AG10803 (cell line): ENCODE measurements around the gene SLC12A2.

Experiments used
- DNase-seq: peaks from one replicate; pipeline ENCODE4 v3.0.0; 2010; ENCODE audit warnings: low read depth
- H3K4me3 ChIP-seq: 2 replicates; pipeline ENCODE4 v1.5.1; 2011; ENCODE audit warnings: mild to moderate bottlenecking, low read length, control low read depth
- TF ChIP-seq, protein P1 (sequence below): conservative IDR thresholded peaks from 2 replicates; pipeline ENCODE4 v1.5.1; 2011; ENCODE audit warnings: mild to moderate bottlenecking, low read length, control low read depth, inconsistent platforms

The SLC12A2 gene

DNA sequence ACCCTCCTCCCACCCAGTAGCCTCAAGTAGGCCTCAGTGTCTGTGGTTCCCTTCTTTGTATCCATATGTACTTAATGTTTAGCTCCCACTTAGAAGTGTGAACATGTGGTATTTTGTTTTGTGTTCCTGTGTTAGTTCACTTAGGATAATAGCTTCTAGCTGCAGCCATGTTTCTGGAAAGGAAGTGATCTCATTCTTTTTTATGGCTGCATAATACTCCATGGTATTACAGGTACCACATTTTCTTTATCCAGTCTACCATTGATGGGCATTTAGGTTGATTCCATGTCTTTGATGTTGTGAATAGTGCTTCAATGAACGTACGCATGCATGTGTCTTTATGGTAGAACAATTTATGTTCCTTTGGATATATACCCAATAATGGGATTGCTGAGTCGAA, 74.8 kb downstream of the SLC12A2 start:
- no peak overlapping the region for H3K4me3 ChIP-seq
- no peak for DNase-seq
- TF ChIP-seq, protein P1, sequence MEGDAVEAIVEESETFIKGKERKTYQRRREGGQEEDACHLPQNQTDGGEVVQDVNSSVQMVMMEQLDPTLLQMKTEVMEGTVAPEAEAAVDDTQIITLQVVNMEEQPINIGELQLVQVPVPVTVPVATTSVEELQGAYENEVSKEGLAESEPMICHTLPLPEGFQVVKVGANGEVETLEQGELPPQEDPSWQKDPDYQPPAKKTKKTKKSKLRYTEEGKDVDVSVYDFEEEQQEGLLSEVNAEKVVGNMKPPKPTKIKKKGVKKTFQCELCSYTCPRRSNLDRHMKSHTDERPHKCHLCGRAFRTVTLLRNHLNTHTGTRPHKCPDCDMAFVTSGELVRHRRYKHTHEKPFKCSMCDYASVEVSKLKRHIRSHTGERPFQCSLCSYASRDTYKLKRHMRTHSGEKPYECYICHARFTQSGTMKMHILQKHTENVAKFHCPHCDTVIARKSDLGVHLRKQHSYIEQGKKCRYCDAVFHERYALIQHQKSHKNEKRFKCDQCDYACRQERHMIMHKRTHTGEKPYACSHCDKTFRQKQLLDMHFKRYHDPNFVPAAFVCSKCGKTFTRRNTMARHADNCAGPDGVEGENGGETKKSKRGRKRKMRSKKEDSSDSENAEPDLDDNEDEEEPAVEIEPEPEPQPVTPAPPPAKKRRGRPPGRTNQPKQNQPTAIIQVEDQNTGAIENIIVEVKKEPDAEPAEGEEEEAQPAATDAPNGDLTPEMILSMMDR: no peak

DNA sequence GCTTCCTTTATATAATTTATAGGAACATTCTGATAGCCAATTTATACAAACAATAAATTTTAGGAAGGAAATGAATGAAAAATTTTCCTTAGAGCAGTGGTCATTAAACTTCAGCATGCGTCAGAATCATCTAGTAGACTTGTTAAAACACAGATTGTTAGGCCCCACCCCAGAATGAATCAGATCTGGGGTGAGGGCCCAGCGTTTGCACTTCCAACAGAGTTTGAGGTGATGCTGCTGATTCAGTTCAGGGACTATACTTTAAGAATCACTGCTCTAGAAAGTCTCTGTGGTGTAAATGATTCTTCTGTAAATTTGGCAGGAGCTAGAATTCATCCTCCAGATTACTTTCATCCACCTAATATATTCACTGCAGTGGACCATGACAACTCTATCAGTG, 80.4 kb downstream of the SLC12A2 start:
- TF ChIP-seq, protein P1: no peak
- no peak overlapping the region for H3K4me3 ChIP-seq
- DNase-seq: no peak

DNA sequence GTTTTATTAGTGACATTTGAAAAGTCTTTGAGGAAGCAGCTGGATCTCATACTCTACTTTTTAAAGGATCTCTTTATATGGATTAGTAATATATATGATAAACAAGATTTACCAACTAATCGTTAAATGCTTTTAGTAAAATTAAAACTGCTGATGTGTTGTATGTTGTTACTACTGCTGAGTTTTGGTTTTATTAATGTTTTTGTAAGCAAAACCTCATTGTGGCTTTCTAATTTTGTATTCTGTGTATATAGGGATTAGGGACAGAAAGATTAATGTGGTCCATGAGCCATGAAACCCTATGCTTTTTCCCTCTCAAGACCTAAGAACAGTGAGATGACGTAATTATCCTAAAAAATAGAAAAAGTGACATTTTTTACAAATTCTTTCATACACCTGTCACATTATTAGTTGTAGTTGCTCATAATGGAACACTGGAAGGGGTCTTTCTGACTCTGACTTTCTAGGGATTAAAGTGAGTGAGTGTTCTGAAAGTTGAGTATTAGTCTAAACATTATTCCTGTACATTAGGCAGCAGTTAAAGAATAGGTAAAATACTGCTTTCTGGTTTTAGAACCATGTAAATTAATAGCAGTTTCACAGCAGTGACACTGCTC, 85.9 kb downstream of the SLC12A2 start:
- TF ChIP-seq, protein P1: no peak
- H3K4me3 ChIP-seq: no peak overlapping the region
- DNase-seq: no peak

DNA sequence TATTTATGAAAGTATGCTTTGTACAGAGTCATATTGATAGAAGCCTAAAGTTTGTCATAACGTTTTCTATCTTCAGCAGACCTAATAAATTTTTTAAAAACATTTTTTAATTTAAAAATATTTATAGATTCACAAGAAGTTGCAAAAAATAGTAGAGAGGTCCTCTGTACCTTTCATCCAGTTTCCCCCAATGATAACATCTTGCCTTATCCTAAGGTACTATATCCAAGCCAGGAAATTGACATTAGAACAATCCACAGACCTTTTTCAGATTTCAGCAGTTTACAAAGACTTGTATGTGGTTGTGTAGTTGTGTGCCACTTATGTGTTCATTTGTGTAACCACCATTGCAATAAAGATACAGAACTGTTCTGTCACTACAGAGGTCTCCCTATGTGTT, 88.5 kb downstream of the SLC12A2 start:
- no peak for DNase-seq
- H3K4me3 ChIP-seq: no peak overlapping the region
- TF ChIP-seq, protein P1: no peak

DNA sequence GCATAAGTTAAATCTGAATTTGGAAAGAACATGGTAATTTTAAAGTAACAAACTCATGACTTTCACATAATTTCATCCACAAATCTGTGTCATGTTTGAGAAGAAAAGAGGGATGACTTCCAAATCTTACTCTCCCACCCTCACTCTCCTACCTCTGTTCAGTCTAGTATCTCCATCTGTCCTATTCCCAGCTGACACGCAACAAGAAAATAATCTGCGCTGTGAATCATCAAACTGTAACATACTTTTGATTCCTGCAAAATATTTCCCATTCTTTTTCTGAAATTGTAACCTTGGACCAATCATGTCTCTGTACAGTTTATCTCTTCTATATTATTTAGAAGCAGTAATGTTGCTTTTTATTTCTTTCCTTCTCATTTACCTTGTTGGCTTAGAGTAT, 91.4 kb downstream of the SLC12A2 start:
- TF ChIP-seq, protein P1: no peak

DNA sequence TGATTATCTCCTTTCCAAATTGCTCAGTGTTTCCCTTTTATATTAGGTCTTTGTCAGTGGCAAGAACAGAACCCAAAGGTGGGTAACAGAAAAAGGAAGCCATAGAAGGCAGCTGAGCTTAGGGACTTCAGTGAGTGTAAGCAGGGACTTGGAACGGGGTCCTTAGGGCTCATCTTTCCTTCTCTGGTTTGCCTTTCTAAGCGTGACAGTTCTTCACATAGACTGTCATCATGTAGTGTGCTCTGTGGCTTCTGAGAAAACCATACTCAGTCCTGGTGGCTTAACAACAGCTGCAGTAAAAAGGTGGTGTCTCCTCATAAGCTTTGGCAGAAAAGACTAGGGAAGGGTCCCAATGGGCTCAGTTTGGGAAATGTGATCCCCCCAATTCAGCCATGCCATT, 108.8 kb downstream of the SLC12A2 start:
- no peak overlapping the region for H3K4me3 ChIP-seq
- TF ChIP-seq, protein P1: no peak
- DNase-seq: no peak

More for the DNA sequence above, 91.4 kb downstream of the SLC12A2 start:
- H3K4me3 ChIP-seq: no peak overlapping the region
- peak; percentile 40 for DNase-seq

DNA sequence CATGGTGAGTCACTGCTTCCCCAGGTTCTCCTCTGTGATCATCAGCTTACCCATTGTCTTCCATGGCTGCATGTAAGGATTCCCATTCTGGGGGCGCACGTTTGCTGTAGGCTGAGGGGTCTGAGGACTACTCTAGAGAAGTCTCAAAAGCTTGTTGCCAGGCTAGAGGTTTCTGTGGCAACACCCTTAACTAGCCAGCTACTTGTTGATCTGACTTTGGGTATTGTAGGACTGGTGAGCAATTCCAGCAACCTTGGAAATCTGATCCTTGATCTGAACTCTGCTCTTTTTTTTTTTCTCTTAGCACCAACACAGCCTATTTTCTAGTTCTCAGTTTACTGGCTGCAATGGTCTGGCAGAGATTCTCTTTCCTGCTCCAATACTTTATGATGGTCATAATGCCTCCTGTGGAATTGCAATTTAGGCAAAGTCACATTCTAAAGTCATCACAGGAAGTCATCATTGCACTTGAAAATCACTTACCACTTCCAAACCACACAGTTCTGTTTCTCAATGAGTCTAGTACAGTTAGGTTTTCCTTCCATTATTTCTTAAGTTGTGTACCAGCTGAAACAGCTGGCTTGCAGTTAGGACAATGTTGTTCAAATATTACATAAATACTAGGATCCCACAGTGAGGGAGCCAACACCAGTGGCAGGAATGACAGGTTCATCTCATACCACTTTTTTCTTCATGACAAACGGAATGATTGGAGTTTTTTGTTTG, 110.3 kb downstream of the SLC12A2 start:
- TF ChIP-seq, protein P1: no peak
- peak; percentile 37 for DNase-seq
- no peak overlapping the region for H3K4me3 ChIP-seq
